ENCODE results near the gene OSTN. TPM values are rescaled to one million over a fixed set of nuclear protein-coding genes. Genes with fewer than 3 reads are reported as not detected.

The OSTN gene
- total and polyA plus RNA-seq, 2 donors (not counting 3 experiments of a cell fraction or from before 2014, with no cell fraction given), result not detected

GRCh38 chr3:191261304-191261638, 62.2 kb downstream of the OSTN start:
- no peak overlapping the region for H2AFZ ChIP-seq (ENCODE audit: low read depth, low read length)
- no peak overlapping the region for H3K4me3 ChIP-seq (replicated peaks in 1 of 3; ENCODE audit: insufficient read depth in 1 of 3, low read depth in 1 of 3, low read length in 3 of 3)
- H3K4me1 ChIP-seq (ENCODE audit: control insufficient read depth, extremely low read depth, insufficient read depth, low read length), result no peaks in the 10 kb centered on the region
- TF ChIP-seq JUN (IDR thresholded peaks at IDR 0.05; ENCODE audit: borderline replicate concordance, insufficient read depth, insufficient read length, low read depth) (no peak), EZH2 (IDR thresholded peaks at IDR 0.05; ENCODE audit: borderline replicate concordance, low read depth, low read length, severe bottlenecking) (no peak), POLR2AphosphoS5 (IDR thresholded peaks at IDR 0.05; ENCODE audit: insufficient read depth, low read depth, low read length) (no peak), GATA2 (IDR thresholded peaks at IDR 0.05; ENCODE audit: insufficient read depth, insufficient read length, low read depth, low read length) (no peak), POLR2A (IDR thresholded peaks at IDR 0.05; ENCODE audit: low read depth, low read length) (no peak)
- FAIRE-seq (no peak), DNase-seq (ENCODE audit: low read depth, low spot score) (no peak)
- no peak overlapping the region for H3K4me2 ChIP-seq (ENCODE audit: insufficient read depth, low read length)
- dilution Hi-C loops (cut with MboI; ENCODE audit: extremely low pct_ligation_motif_present, low sequenced_read_pairs) (no loop called here), intact Hi-C loops (cut with micrococcal nuclease) (no loop called here)
- H3K9me3 ChIP-seq (replicated peaks; ENCODE audit: control insufficient read depth, insufficient read depth, low read length), result no peaks in the 10 kb centered on the region
- no peak overlapping the region for H3K27ac ChIP-seq (ENCODE audit: insufficient read depth, low read depth, low read length)
- no peak overlapping the region for H3K9ac ChIP-seq (replicated peaks; ENCODE audit: extremely low read depth, insufficient read depth, low read length)
- BruUV-seq (replicated peaks), result no TSS peak
- H3K27me3 ChIP-seq (ENCODE audit: control insufficient read depth in 2 of 2, insufficient read depth in 2 of 2, low read length in 2 of 2), result no peaks in the 10 kb centered on the region
- no peaks in the 10 kb centered on the region for H3K36me3 ChIP-seq (ENCODE audit: control insufficient read depth in 2 of 2, extremely low read depth in 1 of 2, insufficient read depth in 2 of 2, low read length in 2 of 2)
- CTCF ChIA-PET, result interaction anchor here (1.1 kb wide), 1 partner anchor 125 kb away, joined by 3 read pairs; no protein-coding TSS in a partner anchor
- H3K79me2 ChIP-seq (ENCODE audit: control insufficient read depth, insufficient read depth, low read length), result no peaks in the 10 kb centered on the region
- H3K9me1 ChIP-seq (replicated peaks; ENCODE audit: control insufficient read depth, extremely low read depth, insufficient read depth, low read length), result no peaks in the 10 kb centered on the region
- POLR2A ChIA-PET, result no interaction called here
- H4K20me1 ChIP-seq (replicated peaks; ENCODE audit: control insufficient read depth, extremely low read depth, insufficient read depth, low read length), result no peaks in the 10 kb centered on the region

- Histone ChIP-seq H3K4me1 (ENCODE audit: control insufficient read depth, extremely low read depth, insufficient read depth, low read length) (no peaks in the 10 kb centered on the region), H3K9me1 (replicated peaks; ENCODE audit: control insufficient read depth, extremely low read depth, insufficient read depth, low read length) (no peaks in the 10 kb centered on the region), H3K4me2 (ENCODE audit: insufficient read depth, low read length) (no peak overlapping the region), H3K27me3 (ENCODE audit: control insufficient read depth in 2 of 2, insufficient read depth in 2 of 2, low read length in 2 of 2) (no peaks in the 10 kb centered on the region), H3K27ac (ENCODE audit: insufficient read depth, low read depth, low read length) (no peak overlapping the region), H3K9me3 (replicated peaks; ENCODE audit: control insufficient read depth, insufficient read depth, low read length) (no peaks in the 10 kb centered on the region), H3K36me3 (ENCODE audit: control insufficient read depth in 2 of 2, extremely low read depth in 1 of 2, insufficient read depth in 2 of 2, low read length in 2 of 2) (no peaks in the 10 kb centered on the region), H2AFZ (ENCODE audit: low read depth, low read length) (no peak overlapping the region), H3K79me2 (ENCODE audit: control insufficient read depth, insufficient read depth, low read length) (no peaks in the 10 kb centered on the region), H3K9ac (replicated peaks; ENCODE audit: extremely low read depth, insufficient read depth, low read length) (no peak overlapping the region), H3K4me3 (replicated peaks in 1 of 3; ENCODE audit: insufficient read depth in 1 of 3, low read depth in 1 of 3, low read length in 3 of 3) (no peak overlapping the region), H4K20me1 (replicated peaks; ENCODE audit: control insufficient read depth, extremely low read depth, insufficient read depth, low read length) (no peaks in the 10 kb centered on the region)
- dilution Hi-C loops (cut with MboI; ENCODE audit: extremely low pct_ligation_motif_present, low sequenced_read_pairs), result no loop called here
- POLR2A ChIA-PET, result no interaction called here
- BruUV-seq (replicated peaks), result no TSS peak
- no peak for DNase-seq (ENCODE audit: low read depth, low spot score)
- CTCF ChIA-PET, result interaction anchor here (0.8 to 1.2 kb wide), 2 partner anchors 52 to 127 kb away, joined by 3 read pairs; no protein-coding TSS in a partner anchor
- no peak for FAIRE-seq
- TF ChIP-seq EZH2 (IDR thresholded peaks at IDR 0.05; ENCODE audit: borderline replicate concordance, low read depth, low read length, severe bottlenecking), result no peak
- TF ChIP-seq MYC (IDR thresholded peaks at IDR 0.05; ENCODE audit: low read depth, low read length), result no peak
- TF ChIP-seq MAX (IDR thresholded peaks at IDR 0.05; ENCODE audit: insufficient read depth, insufficient read length), result no peak
- TF ChIP-seq JUN (IDR thresholded peaks at IDR 0.05; ENCODE audit: borderline replicate concordance, insufficient read depth, insufficient read length, low read depth), result no peak
- no peak for TF ChIP-seq CTCF (IDR thresholded peaks at IDR 0.05; ENCODE audit: extremely low read depth in 1 of 2, insufficient read depth in 1 of 2, low read depth in 1 of 2, low read length in 2 of 2)
- TF ChIP-seq POLR2A (IDR thresholded peaks at IDR 0.05; ENCODE audit: low read depth, low read length), result no peak
- no peak for TF ChIP-seq GATA2 (IDR thresholded peaks at IDR 0.05; ENCODE audit: insufficient read depth, insufficient read length, low read depth, low read length)
- no peak for TF ChIP-seq POLR2AphosphoS5 (IDR thresholded peaks at IDR 0.05; ENCODE audit: insufficient read depth, low read depth, low read length)
- TF ChIP-seq FOS (IDR thresholded peaks at IDR 0.05; ENCODE audit: borderline replicate concordance, insufficient read depth, low read length), result no peak
- intact Hi-C loops (cut with micrococcal nuclease), result no loop called here
Measured at GRCh38 chr3:191262650-191263049, 63.6 kb downstream of the OSTN start.

All from endothelial cell of umbilical vein (primary cell).